T1000 (cell line): ENCODE results near the gene PEAK3.
A peak's percentile ranks its signal among the peaks of the same experiment; 100 is the strongest.

Experiments
- DNase-seq: peaks from one replicate; lab custom pipeline; 2025; ENCODE audit warnings: mixed read lengths; lab: John Stamatoyannopoulos, UW

The PEAK3 gene

GRCh38 chr19:2282062-2282861 is at the start of gene PEAK3:
PEAK3 (minus strand) TSS chr19:2282175; CDS start chr19:2280931, 1,244 bp downstream.
- DNase-seq: no peak

DNA sequence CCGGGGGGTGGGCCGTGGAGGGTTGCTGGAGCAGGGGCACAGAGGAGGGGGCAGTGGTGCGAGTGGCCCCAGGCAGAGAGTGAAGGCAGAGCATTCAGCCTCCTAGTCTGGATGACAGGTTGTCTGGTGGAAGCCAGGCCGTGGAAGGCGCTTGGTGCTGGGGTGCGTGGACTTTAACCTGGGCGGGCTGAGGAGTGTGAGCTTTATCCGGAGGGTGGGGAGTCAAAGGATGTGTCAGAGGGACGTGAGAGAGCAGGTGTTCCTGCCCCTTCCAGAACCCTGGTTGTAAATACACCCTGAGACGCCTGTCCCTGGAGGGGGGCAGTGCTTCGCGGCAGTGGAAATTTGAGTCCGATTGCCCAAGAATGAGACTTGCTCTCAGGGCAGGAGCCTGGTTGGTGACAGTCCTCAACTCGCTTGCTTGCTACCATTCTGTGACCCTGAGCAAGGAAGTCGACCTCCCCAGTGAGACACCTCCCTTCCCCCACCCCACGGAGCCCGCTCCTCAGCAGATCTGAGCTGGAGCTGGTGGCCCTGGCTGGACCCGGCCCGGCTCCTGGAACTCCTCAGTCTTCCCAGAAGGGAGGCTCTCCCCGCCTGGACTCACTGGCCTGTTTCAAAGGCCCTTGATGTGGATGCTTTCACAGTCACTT is 48.8 kb upstream of the PEAK3 start:
- DNase-seq: no peak

GRCh38 chr19:2330255-2330631 is 48.3 kb upstream of the PEAK3 start:
- no peak for DNase-seq

DNA sequence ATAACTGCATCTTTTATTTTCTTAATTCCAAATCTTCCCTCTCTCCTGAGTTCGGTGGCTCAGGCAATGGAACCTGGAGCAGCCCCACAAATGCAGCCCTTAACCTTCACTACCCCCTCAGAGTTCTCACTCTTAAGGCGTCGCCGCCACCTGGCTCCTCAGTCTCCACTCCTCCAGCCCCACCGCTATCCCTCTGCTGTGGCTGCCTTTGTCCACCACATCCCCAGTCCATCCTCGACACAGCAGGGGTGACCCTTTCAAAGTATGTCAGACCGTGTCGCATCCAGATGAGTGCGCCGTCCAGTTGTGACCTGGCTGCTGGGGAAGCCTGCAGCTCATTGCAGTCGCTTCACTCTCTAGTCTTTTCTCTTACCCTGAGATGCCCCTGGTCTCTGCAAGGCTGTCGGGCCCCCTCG is 47.5 kb upstream of the PEAK3 start:
- DNase-seq: no peak

DNA sequence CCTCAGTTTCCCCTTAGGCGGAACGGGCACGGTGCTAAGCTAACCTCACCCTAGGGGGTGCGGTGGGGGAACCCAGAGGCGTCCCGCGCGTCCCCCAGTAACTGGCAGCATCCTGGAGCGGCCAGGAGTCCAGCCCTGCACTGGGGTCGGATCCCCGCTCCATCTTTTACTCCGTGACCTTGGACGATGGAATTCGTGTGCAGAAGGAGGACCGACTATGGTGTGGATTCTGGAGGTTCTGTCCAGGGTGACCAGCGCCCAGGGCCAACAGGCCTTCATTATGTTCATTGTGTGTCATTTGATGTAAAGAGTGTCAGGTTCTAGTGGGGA is 47.1 kb upstream of the PEAK3 start:
- no peak for DNase-seq

DNA sequence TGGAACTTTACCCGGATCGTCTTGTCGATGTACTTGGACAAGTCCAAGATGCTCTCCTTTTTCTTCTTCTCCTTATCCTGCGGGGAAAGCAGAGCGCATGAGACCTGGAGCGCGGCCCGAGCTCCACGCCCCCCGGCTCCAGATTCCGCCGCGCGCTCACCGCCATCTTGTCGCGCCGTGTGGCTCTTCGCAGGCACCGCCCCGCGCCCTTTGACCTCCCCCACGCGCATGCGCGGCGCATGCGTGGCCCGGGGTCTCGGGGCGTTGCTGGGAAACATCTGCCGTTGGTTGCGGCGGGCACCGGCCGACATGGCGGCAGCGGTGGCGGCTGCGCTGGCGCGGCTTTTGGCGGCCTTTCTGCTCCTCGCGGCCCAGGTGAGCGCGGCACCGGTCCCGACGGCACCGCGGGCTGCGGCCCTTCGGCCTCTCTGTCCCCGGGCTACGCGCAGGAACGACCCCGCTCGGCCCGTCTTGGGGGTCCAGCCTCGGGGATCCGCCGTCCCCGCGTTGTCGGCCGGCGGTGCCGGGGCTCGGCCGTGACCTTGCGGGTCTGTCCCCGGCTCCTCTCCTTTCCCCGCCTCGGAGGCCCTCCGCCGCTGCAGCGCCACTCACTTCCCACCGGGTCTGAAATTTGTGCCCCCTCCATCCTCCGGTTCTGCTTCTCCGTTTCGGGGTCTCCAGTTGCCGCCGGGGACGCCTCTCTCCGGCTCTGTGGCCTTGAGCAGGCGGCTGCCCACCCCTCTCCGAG is 46.6 kb upstream of the PEAK3 start, which contains the start of the genes LSM7 and SPPL2B:
Gene LSM7, minus strand, starts transcription at position 186 of the 748 bp plus-strand sequence. Its CDS starts 20 bp downstream, at position 166.
Gene SPPL2B, plus strand, starts transcription at position 284 of the 748 bp plus-strand sequence. Its CDS starts 26 bp downstream, at position 310.
- peak; percentile 86 for DNase-seq

DNA sequence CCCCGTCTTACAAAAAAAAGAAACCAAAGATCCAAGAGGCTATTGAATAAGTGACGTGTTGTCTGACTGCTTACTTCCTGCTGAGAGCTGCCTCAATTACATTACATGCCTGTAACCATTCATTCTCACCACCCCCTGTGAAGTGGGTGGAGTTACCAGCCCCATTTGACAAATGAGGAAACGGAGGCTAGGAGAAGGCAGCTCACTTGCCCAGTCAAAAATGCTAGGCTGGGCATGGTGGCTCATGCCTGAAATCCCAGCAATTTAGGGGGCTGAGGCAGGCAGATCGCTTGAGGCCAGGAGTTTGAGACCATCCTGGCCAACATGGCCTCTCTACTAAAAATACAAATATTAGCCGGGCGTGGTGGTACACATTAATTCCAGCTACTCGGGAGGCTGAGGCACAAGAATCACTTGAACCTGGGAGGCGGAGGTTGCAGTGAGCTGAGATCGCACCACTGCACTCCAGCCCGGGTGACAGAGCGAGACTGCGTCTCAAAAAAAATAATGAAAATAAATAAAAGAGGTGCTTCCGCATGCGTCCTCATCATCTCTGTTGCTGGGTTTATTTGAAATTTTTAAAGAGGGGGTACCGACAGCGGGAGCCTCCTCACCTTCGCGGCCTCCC is 45.9 kb upstream of the PEAK3 start:
- peak; percentile 31 for DNase-seq

GRCh38 chr19:2326699-2327360 is 44.9 kb upstream of the PEAK3 start:
- DNase-seq: no peak

GRCh38 chr19:2325281-2326046 is 43.5 kb upstream of the PEAK3 start:
- DNase-seq: no peak

GRCh38 chr19:2324220-2324948 is 42.4 kb upstream of the PEAK3 start:
- DNase-seq: no peak

- no peak for DNase-seq
Measured at GRCh38 chr19:2323707-2324106, 41.7 kb upstream of the PEAK3 start.

DNA sequence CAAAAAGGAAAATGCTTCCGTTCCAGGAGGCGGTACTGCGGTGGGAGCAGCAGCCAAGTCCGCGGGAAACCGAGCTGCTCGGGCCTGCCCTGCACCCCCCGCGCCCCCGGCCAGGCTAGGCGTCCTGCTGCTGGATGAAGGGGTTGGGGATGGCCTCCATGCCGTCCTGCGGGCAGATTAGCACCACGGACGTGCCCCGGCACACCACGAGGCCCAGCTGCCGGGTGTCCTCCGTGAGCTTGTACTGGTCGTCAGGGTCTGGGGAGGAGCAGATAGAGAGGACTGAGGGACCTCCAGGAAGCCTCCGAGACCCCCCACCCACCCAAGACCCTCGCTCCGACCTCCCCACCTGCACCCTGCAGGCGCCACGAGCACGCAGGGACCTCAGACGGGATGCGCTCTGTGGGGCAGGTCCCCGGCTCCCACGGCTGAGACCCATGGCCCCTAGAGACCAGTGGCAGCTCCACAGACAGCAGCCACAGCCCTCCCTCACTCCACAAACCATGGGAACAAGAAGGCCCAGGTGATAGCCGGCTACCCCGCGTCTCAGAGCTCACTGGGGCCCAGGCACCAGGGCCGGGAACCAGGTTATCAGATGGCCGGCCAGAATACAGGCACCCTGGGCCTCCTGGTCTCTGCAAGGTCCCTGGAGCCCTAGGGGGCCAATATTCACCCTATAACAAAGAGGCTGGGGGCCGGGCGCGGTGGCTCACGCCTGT is 39.7 kb upstream of the PEAK3 start:
- no peak for DNase-seq

- DNase-seq: no peak
Measured at GRCh38 chr19:2320939-2321338, 39.0 kb upstream of the PEAK3 start.

GRCh38 chr19:2320049-2320448 is 38.1 kb upstream of the PEAK3 start:
- no peak for DNase-seq

DNA sequence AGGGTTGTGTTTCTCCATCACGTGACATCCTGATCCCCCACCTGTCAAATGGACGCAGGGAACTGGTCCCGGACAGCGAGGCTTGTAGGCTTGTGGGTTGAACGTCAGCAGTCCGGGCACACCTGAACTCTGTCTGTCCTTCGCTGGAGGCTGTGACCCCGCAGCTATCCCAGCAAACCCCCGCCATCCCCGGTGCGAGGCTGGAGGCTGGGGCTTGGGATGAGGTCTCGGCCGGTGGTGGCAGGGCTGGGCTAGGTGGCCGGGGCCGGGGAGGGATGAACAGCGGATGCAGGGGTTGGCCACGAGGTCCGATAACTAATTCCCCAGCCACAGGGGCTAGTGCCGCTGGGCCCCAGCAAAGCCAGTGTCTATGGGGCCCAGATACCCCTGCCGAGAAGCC is 37.6 kb upstream of the PEAK3 start:
- DNase-seq: no peak

GRCh38 chr19:2318923-2319322 is 36.9 kb upstream of the PEAK3 start:
- no peak for DNase-seq

- DNase-seq: no peak
Measured at GRCh38 chr19:2317756-2318155, 35.8 kb upstream of the PEAK3 start.

GRCh38 chr19:2317300-2317699 is 35.3 kb upstream of the PEAK3 start:
- no peak for DNase-seq

DNA sequence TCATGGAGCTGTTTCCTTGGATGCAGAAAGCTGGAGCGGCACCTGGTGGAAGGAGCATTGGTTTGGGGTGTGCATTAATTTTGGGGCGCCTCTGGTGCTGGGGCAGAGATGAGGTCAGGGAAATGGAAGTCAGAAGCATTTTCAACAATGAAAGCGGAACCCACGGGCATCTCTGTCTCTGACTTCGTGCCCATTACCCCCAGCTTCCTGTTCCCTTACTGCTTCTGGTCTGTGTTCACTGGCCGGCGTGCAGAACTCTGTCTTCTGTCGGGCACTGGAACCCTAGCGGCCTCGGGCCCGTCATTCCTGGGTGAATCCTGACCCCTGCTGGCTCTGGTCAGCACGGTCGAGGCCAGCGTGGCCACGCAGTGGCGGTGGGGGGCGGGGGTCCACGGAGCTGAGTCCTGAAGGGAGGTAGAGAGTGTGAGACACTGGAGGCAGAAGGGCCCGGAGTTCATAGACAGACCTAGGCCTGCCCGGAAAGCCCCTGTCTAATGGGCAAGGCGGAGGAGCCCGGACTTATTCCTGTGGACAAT is 33.9 kb upstream of the PEAK3 start:
- no peak for DNase-seq
